ENCODE measurements around the gene P2RY2.

Gene P2RY2

DNA sequence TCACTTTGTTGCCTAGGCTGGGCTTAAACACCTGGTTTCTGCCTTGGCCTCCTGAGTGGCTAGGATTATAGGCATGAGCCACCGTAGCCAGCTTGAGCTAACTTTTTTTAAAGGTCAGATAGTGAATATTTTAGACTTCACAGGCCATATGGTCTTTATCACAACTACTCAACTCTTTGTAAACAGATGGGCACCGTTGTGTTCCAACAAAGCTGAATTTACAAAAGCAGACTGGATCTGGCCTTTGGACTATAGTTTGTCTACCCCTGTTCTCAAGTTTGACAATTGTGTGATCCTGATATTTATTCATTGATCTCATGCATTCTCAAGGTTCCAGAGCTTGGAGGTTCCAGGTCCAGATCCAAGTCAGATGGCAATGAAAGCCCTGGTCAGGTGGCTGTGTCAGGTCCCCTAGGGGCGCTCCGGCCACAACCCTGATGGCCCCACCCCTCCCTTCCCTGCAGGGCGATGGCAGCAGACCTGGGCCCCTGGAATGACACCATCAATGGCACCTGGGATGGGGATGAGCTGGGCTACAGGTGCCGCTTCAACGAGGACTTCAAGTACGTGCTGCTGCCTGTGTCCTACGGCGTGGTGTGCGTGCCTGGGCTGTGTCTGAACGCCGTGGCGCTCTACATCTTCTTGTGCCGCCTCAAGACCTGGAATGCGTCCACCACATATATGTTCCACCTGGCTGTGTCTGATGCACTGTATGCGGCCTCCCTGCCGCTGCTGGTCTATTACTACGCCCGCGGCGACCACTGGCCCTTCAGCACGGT, 15.8 kb downstream of the P2RY2 start:
- Histone ChIP-seq H3K4me3 (ENCODE audit: low read length in 2 of 2) (no peak overlapping the region), H3K9me3 (ENCODE audit: control insufficient read depth in 2 of 2, low read length in 2 of 2) (no peaks in the 10 kb centered on the region), H3K36me3 (ENCODE audit: control insufficient read depth in 2 of 2, insufficient read depth in 2 of 2, low read length in 2 of 2) (peaks cover 9 to 12% of the 10 kb centered on the region in 2 donors), H3K9ac (ENCODE audit: low read depth in 1 of 2, low read length in 2 of 2) (no peak overlapping the region), H3K4me1 (ENCODE audit: control insufficient read depth in 2 of 2, insufficient read depth in 2 of 2, low read length in 2 of 2) (no peaks in the 10 kb centered on the region), H3K27me3 (ENCODE audit: control insufficient read depth in 2 of 2, insufficient read depth in 2 of 2, low read length in 2 of 2) (no peaks in the 10 kb centered on the region), H3K27ac (ENCODE audit: low read depth in 2 of 2, low read length in 2 of 2) (no peak overlapping the region)

DNA sequence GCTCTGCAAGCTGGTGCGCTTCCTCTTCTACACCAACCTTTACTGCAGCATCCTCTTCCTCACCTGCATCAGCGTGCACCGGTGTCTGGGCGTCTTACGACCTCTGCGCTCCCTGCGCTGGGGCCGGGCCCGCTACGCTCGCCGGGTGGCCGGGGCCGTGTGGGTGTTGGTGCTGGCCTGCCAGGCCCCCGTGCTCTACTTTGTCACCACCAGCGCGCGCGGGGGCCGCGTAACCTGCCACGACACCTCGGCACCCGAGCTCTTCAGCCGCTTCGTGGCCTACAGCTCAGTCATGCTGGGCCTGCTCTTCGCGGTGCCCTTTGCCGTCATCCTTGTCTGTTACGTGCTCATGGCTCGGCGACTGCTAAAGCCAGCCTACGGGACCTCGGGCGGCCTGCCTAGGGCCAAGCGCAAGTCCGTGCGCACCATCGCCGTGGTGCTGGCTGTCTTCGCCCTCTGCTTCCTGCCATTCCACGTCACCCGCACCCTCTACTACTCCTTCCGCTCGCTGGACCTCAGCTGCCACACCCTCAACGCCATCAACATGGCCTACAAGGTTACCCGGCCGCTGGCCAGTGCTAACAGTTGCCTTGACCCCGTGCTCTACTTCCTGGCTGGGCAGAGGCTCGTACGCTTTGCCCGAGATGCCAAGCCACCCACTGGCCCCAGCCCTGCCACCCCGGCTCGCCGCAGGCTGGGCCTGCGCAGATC, 16.5 kb downstream of the P2RY2 start:
- Histone ChIP-seq H3K27me3 (ENCODE audit: control insufficient read depth in 2 of 2, insufficient read depth in 2 of 2, low read length in 2 of 2) (no peaks in the 10 kb centered on the region), H3K4me3 (ENCODE audit: low read length in 2 of 2) (no peak overlapping the region), H3K9ac (ENCODE audit: low read depth in 1 of 2, low read length in 2 of 2) (no peak overlapping the region), H3K4me1 (ENCODE audit: control insufficient read depth in 2 of 2, insufficient read depth in 2 of 2, low read length in 2 of 2) (no peaks in the 10 kb centered on the region), H3K27ac (ENCODE audit: low read depth in 2 of 2, low read length in 2 of 2) (no peak overlapping the region), H3K9me3 (ENCODE audit: control insufficient read depth in 2 of 2, low read length in 2 of 2) (no peaks in the 10 kb centered on the region), H3K36me3 (ENCODE audit: control insufficient read depth in 2 of 2, insufficient read depth in 2 of 2, low read length in 2 of 2) (peaks cover 9 to 12% of the 10 kb centered on the region in 2 donors)

- Histone ChIP-seq H3K36me3 (ENCODE audit: control insufficient read depth in 2 of 2, insufficient read depth in 2 of 2, low read length in 2 of 2) (peaks cover 9 to 12% of the 10 kb centered on the region in 2 donors), H3K9me3 (ENCODE audit: control insufficient read depth in 2 of 2, low read length in 2 of 2) (no peaks in the 10 kb centered on the region), H3K27ac (ENCODE audit: low read depth in 2 of 2, low read length in 2 of 2) (no peak overlapping the region), H3K27me3 (ENCODE audit: control insufficient read depth in 2 of 2, insufficient read depth in 2 of 2, low read length in 2 of 2) (no peaks in the 10 kb centered on the region), H3K4me3 (ENCODE audit: low read length in 2 of 2) (no peak overlapping the region), H3K4me1 (ENCODE audit: control insufficient read depth in 2 of 2, insufficient read depth in 2 of 2, low read length in 2 of 2) (no peaks in the 10 kb centered on the region), H3K9ac (ENCODE audit: low read depth in 1 of 2, low read length in 2 of 2) (no peak overlapping the region)
These were observed 17.2 kb downstream of the P2RY2 start for GRCh38 chr11:73235236-73235786.

- Histone ChIP-seq H3K27ac (ENCODE audit: low read depth in 2 of 2, low read length in 2 of 2) (no peak overlapping the region), H3K9ac (ENCODE audit: low read depth in 1 of 2, low read length in 2 of 2) (no peak overlapping the region), H3K9me3 (ENCODE audit: control insufficient read depth in 2 of 2, low read length in 2 of 2) (no peaks in the 10 kb centered on the region), H3K4me3 (ENCODE audit: low read length in 2 of 2) (no peak overlapping the region), H3K36me3 (ENCODE audit: control insufficient read depth in 2 of 2, insufficient read depth in 2 of 2, low read length in 2 of 2) (peaks cover 9 to 12% of the 10 kb centered on the region in 2 donors), H3K4me1 (ENCODE audit: control insufficient read depth in 2 of 2, insufficient read depth in 2 of 2, low read length in 2 of 2) (no peaks in the 10 kb centered on the region), H3K27me3 (ENCODE audit: control insufficient read depth in 2 of 2, insufficient read depth in 2 of 2, low read length in 2 of 2) (no peaks in the 10 kb centered on the region)
These were observed 18.2 kb downstream of the P2RY2 start for GRCh38 chr11:73236205-73236765.

GRCh38 chr11:73236854-73237253, 18.8 kb downstream of the P2RY2 start:
- peaks cover 9 to 12% of the 10 kb centered on the region in 2 donors for H3K36me3 ChIP-seq (ENCODE audit: control insufficient read depth in 2 of 2, insufficient read depth in 2 of 2, low read length in 2 of 2)
- H3K4me3 ChIP-seq (ENCODE audit: low read length in 2 of 2), result no peak overlapping the region
- H3K9me3 ChIP-seq (ENCODE audit: control insufficient read depth in 2 of 2, low read length in 2 of 2), result no peaks in the 10 kb centered on the region
- no peaks in the 10 kb centered on the region for H3K27me3 ChIP-seq (ENCODE audit: control insufficient read depth in 2 of 2, insufficient read depth in 2 of 2, low read length in 2 of 2)
- no peak overlapping the region for H3K27ac ChIP-seq (ENCODE audit: low read depth in 2 of 2, low read length in 2 of 2)
- no peaks in the 10 kb centered on the region for H3K4me1 ChIP-seq (ENCODE audit: control insufficient read depth in 2 of 2, insufficient read depth in 2 of 2, low read length in 2 of 2)
- no peak overlapping the region for H3K9ac ChIP-seq (ENCODE audit: low read depth in 1 of 2, low read length in 2 of 2)

- H3K4me1 ChIP-seq (ENCODE audit: control insufficient read depth in 2 of 2, insufficient read depth in 2 of 2, low read length in 2 of 2), result peaks cover 0 to 4% of the 10 kb centered on the region in 2 donors
- H3K4me3 ChIP-seq (ENCODE audit: low read length in 2 of 2), result no peak overlapping the region
- H3K36me3 ChIP-seq (ENCODE audit: control insufficient read depth in 2 of 2, insufficient read depth in 2 of 2, low read length in 2 of 2), result peaks cover 9 to 11% of the 10 kb centered on the region in 2 donors
- no peak overlapping the region for H3K9ac ChIP-seq (ENCODE audit: low read depth in 1 of 2, low read length in 2 of 2)
- H3K9me3 ChIP-seq (ENCODE audit: control insufficient read depth in 2 of 2, low read length in 2 of 2), result no peaks in the 10 kb centered on the region
- no peak overlapping the region for H3K27ac ChIP-seq (ENCODE audit: low read depth in 2 of 2, low read length in 2 of 2)
- H3K27me3 ChIP-seq (ENCODE audit: control insufficient read depth in 2 of 2, insufficient read depth in 2 of 2, low read length in 2 of 2), result no peaks in the 10 kb centered on the region
These were observed 19.6 kb downstream of the P2RY2 start for GRCh38 chr11:73237471-73238290.

DNA sequence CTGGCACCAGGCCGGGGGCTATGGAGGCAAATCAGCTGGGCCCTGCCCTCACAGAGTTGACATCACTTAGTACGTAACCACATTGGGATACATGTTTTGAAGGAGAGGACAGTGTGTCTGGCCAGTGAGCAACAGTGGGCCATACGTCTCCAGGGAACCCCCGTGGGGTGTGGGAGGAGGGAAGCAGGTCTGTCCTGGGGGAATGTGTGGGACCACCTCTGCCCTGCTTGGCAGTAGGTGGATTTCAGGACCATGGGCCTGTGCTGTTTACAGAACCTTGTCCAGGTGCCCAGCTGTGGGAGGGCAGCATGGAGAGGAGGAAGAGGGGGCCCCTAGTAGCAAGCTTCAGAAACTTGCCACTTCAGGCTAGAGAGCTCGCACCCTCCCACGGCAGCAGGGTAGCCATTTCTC, 21.0 kb downstream of the P2RY2 start:
- Histone ChIP-seq H3K27ac (ENCODE audit: low read depth in 2 of 2, low read length in 2 of 2) (no peak overlapping the region), H3K4me1 (ENCODE audit: control insufficient read depth in 2 of 2, insufficient read depth in 2 of 2, low read length in 2 of 2) (peaks cover 0 to 4% of the 10 kb centered on the region in 2 donors), H3K27me3 (ENCODE audit: control insufficient read depth in 2 of 2, insufficient read depth in 2 of 2, low read length in 2 of 2) (no peaks in the 10 kb centered on the region), H3K36me3 (ENCODE audit: control insufficient read depth in 2 of 2, insufficient read depth in 2 of 2, low read length in 2 of 2) (peaks cover 7 to 9% of the 10 kb centered on the region in 2 donors), H3K9me3 (ENCODE audit: control insufficient read depth in 2 of 2, low read length in 2 of 2) (no peaks in the 10 kb centered on the region), H3K4me3 (ENCODE audit: low read length in 2 of 2) (no peak overlapping the region), H3K9ac (ENCODE audit: low read depth in 1 of 2, low read length in 2 of 2) (no peak overlapping the region)

GRCh38 chr11:73239571-73240189, 21.6 kb downstream of the P2RY2 start:
- Histone ChIP-seq H3K36me3 (ENCODE audit: control insufficient read depth in 2 of 2, insufficient read depth in 2 of 2, low read length in 2 of 2) (peaks cover 6% of the 10 kb centered on the region in 2 donors), H3K27me3 (ENCODE audit: control insufficient read depth in 2 of 2, insufficient read depth in 2 of 2, low read length in 2 of 2) (no peaks in the 10 kb centered on the region), H3K27ac (ENCODE audit: low read depth in 2 of 2, low read length in 2 of 2) (no peak overlapping the region), H3K9me3 (ENCODE audit: control insufficient read depth in 2 of 2, low read length in 2 of 2) (no peaks in the 10 kb centered on the region), H3K4me3 (ENCODE audit: low read length in 2 of 2) (no peak overlapping the region), H3K4me1 (ENCODE audit: control insufficient read depth in 2 of 2, insufficient read depth in 2 of 2, low read length in 2 of 2) (peaks cover 0 to 4% of the 10 kb centered on the region in 2 donors), H3K9ac (ENCODE audit: low read depth in 1 of 2, low read length in 2 of 2) (no peak overlapping the region)

- H3K9ac ChIP-seq (ENCODE audit: low read depth in 1 of 2, low read length in 2 of 2), result no peak overlapping the region
- no peak overlapping the region for H3K27ac ChIP-seq (ENCODE audit: low read depth in 2 of 2, low read length in 2 of 2)
- peaks cover under 1 to 4% of the 10 kb centered on the region in 2 donors for H3K36me3 ChIP-seq (ENCODE audit: control insufficient read depth in 2 of 2, insufficient read depth in 2 of 2, low read length in 2 of 2)
- H3K27me3 ChIP-seq (ENCODE audit: control insufficient read depth in 2 of 2, insufficient read depth in 2 of 2, low read length in 2 of 2), result no peaks in the 10 kb centered on the region
- peaks cover 0 to 4% of the 10 kb centered on the region in 2 donors for H3K4me1 ChIP-seq (ENCODE audit: control insufficient read depth in 2 of 2, insufficient read depth in 2 of 2, low read length in 2 of 2)
- no peaks in the 10 kb centered on the region for H3K9me3 ChIP-seq (ENCODE audit: control insufficient read depth in 2 of 2, low read length in 2 of 2)
- H3K4me3 ChIP-seq (ENCODE audit: low read length in 2 of 2), result no peak overlapping the region
These were observed 22.2 kb downstream of the P2RY2 start for GRCh38 chr11:73240190-73240781.

All from mucosa of rectum (tissue), 2 donors.